ENCODE results near the gene TICAM2. TPM values are rescaled to one million over a fixed set of nuclear protein-coding genes. Genes with fewer than 3 reads are reported as not detected.

Gene TICAM2
- total RNA-seq, 1 experiment from 2014 or later, result 0.24 TPM

DNA sequence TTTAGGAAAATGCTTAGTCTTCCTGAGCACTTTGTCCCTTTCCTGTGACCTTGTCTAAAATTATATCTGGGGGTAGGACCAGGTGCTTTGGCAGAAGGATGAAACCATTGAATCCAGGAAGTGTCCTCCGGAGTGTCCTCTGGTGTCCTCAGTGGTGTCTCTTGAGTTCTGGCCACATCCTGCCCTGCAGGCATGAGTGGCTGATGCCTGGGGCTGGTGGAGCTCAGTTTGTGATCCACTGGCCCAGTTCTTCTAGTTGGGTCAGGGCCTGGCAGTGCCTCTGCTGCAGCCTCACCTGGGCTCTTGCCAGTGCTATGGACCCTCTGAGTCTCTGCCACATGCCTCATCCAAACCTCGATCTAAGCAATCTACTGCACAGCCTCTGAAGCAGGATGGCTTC lies 38.0 kb upstream of the TICAM2 start:
- Histone ChIP-seq H3K4ac (ENCODE audit: low read depth, low read length) (no peak overlapping the region), H2BK5ac (ENCODE audit: insufficient read length, low read length) (no peak overlapping the region), H2BK15ac (ENCODE audit: low read depth, low read length) (no peak overlapping the region), H4K20me1 (ENCODE audit: control insufficient read depth, insufficient read depth, insufficient read length) (no peaks in the 10 kb centered on the region), H3K56ac (ENCODE audit: insufficient read length, low read depth, low read length) (no peak overlapping the region), H3K4me2 (ENCODE audit: insufficient read depth, insufficient read length, low read length) (no peak overlapping the region), H3K79me1 (ENCODE audit: insufficient read depth, low read depth, low read length, poor library complexity, severe bottlenecking) (no peaks in the 10 kb centered on the region), H3K4me1 (ENCODE audit: insufficient read depth, low read length) (no peaks in the 10 kb centered on the region), H3K23ac (ENCODE audit: insufficient read length, low read depth, low read length) (no peak overlapping the region), H3K14ac (ENCODE audit: insufficient read depth, low read length) (no peak overlapping the region), H2BK20ac (ENCODE audit: low read depth, low read length, poor library complexity, severe bottlenecking) (no peak overlapping the region), H4K91ac (ENCODE audit: insufficient read length, low read depth, low read length) (no peak overlapping the region), H3T11ph (ENCODE audit: low read length) (no peak overlapping the region), H3K9me3 (ENCODE audit: control insufficient read depth, low read depth, low read length) (no peaks in the 10 kb centered on the region), H2AK5ac (ENCODE audit: insufficient read length, low read length) (no peak overlapping the region), H3K27ac (ENCODE audit: insufficient read length, low read depth, low read length) (no peak overlapping the region), H3K23me2 (ENCODE audit: insufficient read length, low read depth, low read length, poor library complexity, severe bottlenecking) (no peaks in the 10 kb centered on the region), H4K5ac (ENCODE audit: insufficient read length, low read depth, low read length) (no peak overlapping the region), H2BK12ac (ENCODE audit: insufficient read length, low read depth, low read length) (no peak overlapping the region), H3K79me2 (ENCODE audit: insufficient read depth, low read length) (no peaks in the 10 kb centered on the region), H3K9ac (ENCODE audit: extremely low read depth, insufficient read length, low read length) (no peak overlapping the region), H4K8ac (replicated peaks; ENCODE audit: insufficient read length, low read depth, low read length) (no peak overlapping the region), H2BK120ac (ENCODE audit: low read depth, low read length, poor library complexity, severe bottlenecking) (no peak overlapping the region), H2AFZ (ENCODE audit: low read length) (no peak overlapping the region), H3K18ac (ENCODE audit: insufficient read length, low read depth, low read length) (no peak overlapping the region), H3K27me3 (ENCODE audit: insufficient read depth, low read length) (peaks cover 2% of the 10 kb centered on the region; the same call in 1 of the 2 replicates)
- no CpG with 5 or more reads among the region's 2 CpGs for WGBS (ENCODE audit: extremely low coverage, insufficient read length, low lambda C conversion rate)
- Mint-ChIP-seq H3K36me3 (ENCODE audit: insufficient read depth in 1 of 3, low read depth in 3 of 3) (no peaks in the 10 kb centered on the region), H3K4me3 (no peak overlapping the region), H3K9me3 (no peaks in the 10 kb centered on the region), H3K27ac (no peak overlapping the region), H3K4me1 (peaks cover 25 to 30% of the 10 kb centered on the region in 2 experiments), H3K27me3 (ENCODE audit: low read depth) (no peaks in the 10 kb centered on the region)
- no peak for DNase-seq
- TF ChIP-seq, protein P1, sequence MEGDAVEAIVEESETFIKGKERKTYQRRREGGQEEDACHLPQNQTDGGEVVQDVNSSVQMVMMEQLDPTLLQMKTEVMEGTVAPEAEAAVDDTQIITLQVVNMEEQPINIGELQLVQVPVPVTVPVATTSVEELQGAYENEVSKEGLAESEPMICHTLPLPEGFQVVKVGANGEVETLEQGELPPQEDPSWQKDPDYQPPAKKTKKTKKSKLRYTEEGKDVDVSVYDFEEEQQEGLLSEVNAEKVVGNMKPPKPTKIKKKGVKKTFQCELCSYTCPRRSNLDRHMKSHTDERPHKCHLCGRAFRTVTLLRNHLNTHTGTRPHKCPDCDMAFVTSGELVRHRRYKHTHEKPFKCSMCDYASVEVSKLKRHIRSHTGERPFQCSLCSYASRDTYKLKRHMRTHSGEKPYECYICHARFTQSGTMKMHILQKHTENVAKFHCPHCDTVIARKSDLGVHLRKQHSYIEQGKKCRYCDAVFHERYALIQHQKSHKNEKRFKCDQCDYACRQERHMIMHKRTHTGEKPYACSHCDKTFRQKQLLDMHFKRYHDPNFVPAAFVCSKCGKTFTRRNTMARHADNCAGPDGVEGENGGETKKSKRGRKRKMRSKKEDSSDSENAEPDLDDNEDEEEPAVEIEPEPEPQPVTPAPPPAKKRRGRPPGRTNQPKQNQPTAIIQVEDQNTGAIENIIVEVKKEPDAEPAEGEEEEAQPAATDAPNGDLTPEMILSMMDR (conservative IDR thresholded peaks at IDR 0.05), result no peak

Measured in H9 (cell line).